Activated naive CD4-positive, alpha-beta T cell treated with anti-CD3 and anti-CD28 coated beads for 36 hours (primary cell): ENCODE measurements around the gene BGLAP. TPM values are rescaled to one million over a fixed set of nuclear protein-coding genes. Genes with fewer than 3 reads are reported as not detected.
"Not testable (repeated sequence)": the region's sequence is repeated elsewhere in the genome, so short reads cannot be mapped to it uniquely, and the experiment has no call there.

Experiments used
- CTCF ChIA-PET: fragments of 350-600 bp; sonication (Branson Sonifier 250); formaldehyde crosslinking; loops from one replicate; lab custom pipeline; 2021; ENCODE audit warnings: antibody characterized with exemption; lab: Charles Lee
- DNase-seq: peaks from one replicate; pipeline ENCODE4 v3.0.0-alpha.2; 2020
- H3K27ac Mint-ChIP-seq: one replicate; pipeline ENCODE4 v1.8.0; 2021; ENCODE audit warnings: mild to moderate bottlenecking, mixed read lengths
- H3K27me3 Mint-ChIP-seq: one replicate; pipeline ENCODE4 v1.8.0; 2021; ENCODE audit warnings: low read depth, mixed read lengths
- H3K36me3 Mint-ChIP-seq: one replicate; pipeline ENCODE4 v1.8.0; 2021; ENCODE audit warnings: low read depth, mixed read lengths
- H3K4me1 Mint-ChIP-seq: one replicate; pipeline ENCODE4 v1.8.0; 2021; ENCODE audit warnings: low read depth, mixed read lengths
- H3K4me3 Mint-ChIP-seq: one replicate; pipeline ENCODE4 v1.8.0; 2021; ENCODE audit warnings: mild to moderate bottlenecking, moderate library complexity, mixed read lengths
- H3K9me3 Mint-ChIP-seq: one replicate; pipeline ENCODE4 v1.8.0; 2021; ENCODE audit warnings: mixed read lengths
- intact Hi-C: fragments of 100-400 bp; cut with micrococcal nuclease; formaldehyde crosslinking; loops from one replicate; pipeline ENCODE4 v1.15.1; 2023
- total RNA-seq, 2 experiments: library from RNA; stranded (reverse); gene quantifications; one replicate each; pipeline ENCODE4 v1.2.3, GENCODE V29; 2021

BGLAP gene
- total RNA-seq, 2 experiments from 2014 or later: 3.4 to 4.0 TPM

GRCh38 chr1:156212833-156213643 is 28.9 kb upstream of the BGLAP start, which contains the start of gene PMF1:
TSS of gene PMF1 (plus strand) at chr1:156213007. CDS start at chr1:156213016, 9 bp downstream.
- DNase-seq: peak; percentile 99
- CTCF ChIA-PET: interaction anchor here (0.6 to 6.7 kb wide), 11 partner anchors 9 to 259 kb away, joined by 3 to 54 read pairs (median 5); partner anchors contain the start of gene SLC25A44
- H3K27ac Mint-ChIP-seq: peak within 1 kb of the TSS; percentile 97
- H3K4me1 Mint-ChIP-seq: peaks cover 46% of the 10 kb centered on the region
- H3K36me3 Mint-ChIP-seq: peaks cover 58% of the 10 kb centered on the region
- H3K9me3 Mint-ChIP-seq: no peaks in the 10 kb centered on the region
- intact Hi-C loops: loop anchor here (1.0 to 5.0 kb wide), 4 partner anchors 10 to 236 kb away; partner anchors contain the start of gene ARHGEF2
- no peaks in the 10 kb centered on the region for H3K27me3 Mint-ChIP-seq
- H3K4me3 Mint-ChIP-seq: peak within 1 kb of the TSS; percentile 79

GRCh38 chr1:156213644-156213966 is 28.4 kb upstream of the BGLAP start:
- Mint-ChIP-seq H3K4me3 (peak overlapping the region; percentile 79), H3K27me3 (no peaks in the 10 kb centered on the region), H3K36me3 (peaks cover 61% of the 10 kb centered on the region), H3K9me3 (no peaks in the 10 kb centered on the region), H3K4me1 (peaks cover 51% of the 10 kb centered on the region), H3K27ac (peak overlapping the region; percentile 97)
- CTCF ChIA-PET: interaction anchor here (0.6 to 6.7 kb wide), 7 partner anchors 11 to 156 kb away, joined by 3 to 54 read pairs (median 5); partner anchors contain the start of gene SLC25A44
- DNase-seq: no peak
- intact Hi-C loops: loop anchor here (1.0 to 5.0 kb wide), 3 partner anchors 10 to 236 kb away; partner anchors contain the start of gene ARHGEF2

DNA sequence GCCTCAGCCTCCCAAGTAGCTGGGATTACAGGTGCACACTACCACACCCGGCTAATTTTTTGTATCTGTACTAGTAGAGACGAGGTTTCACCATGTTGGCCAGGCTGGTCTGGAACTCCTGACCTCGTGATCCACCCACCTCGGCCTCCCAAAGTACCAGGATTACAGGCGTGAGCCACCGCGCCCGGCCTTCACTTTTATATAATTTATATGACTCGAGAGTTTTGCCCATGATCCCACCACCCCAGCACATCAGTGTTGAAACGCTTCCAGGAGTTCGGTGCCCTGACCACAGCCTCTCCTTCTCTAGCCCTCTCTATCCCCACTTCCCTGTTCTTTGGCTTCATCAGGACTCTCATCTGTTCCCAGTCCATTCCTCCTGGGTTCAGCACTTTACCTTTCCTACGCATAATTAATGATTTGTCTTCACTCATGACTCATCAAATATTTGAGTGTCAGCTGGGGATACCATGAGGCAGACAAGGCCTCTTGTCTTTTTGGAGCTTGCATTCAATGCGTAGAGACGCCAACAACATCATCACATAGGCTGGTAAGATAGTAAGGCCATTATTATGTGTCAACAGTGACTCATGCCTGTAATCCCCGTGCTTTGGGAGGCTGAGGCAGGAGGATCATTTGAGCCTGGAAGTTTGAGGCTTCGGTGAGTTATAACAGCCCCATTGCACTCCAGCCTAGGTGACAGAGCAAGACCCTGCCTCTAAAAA is 27.8 kb upstream of the BGLAP start:
- H3K9me3 Mint-ChIP-seq: peaks cover 1% of the 10 kb centered on the region
- H3K4me1 Mint-ChIP-seq: peaks cover 51% of the 10 kb centered on the region
- peak overlapping the region; percentile 97 for H3K27ac Mint-ChIP-seq
- H3K36me3 Mint-ChIP-seq: peaks cover 59% of the 10 kb centered on the region
- peak overlapping the region; percentile 79 for H3K4me3 Mint-ChIP-seq
- intact Hi-C loops: loop anchor here (5.0 kb wide), 1 partner anchor 237 kb away; the partner anchor contains the start of gene ARHGEF2
- H3K27me3 Mint-ChIP-seq: no peaks in the 10 kb centered on the region
- CTCF ChIA-PET: interaction anchor here (0.6 to 6.7 kb wide), 6 partner anchors 11 to 1068 kb away, joined by 3 to 54 read pairs (median 5); partner anchors contain the start of gene SLC25A44
- peak; percentile 74 for DNase-seq

- DNase-seq, H3K4me3 Mint-ChIP-seq, intact Hi-C loops, CTCF ChIA-PET, H3K9me3 Mint-ChIP-seq, H3K27me3 Mint-ChIP-seq: not testable (repeated sequence)
- peaks cover 66% of the 10 kb centered on the region for H3K36me3 Mint-ChIP-seq
- H3K4me1 Mint-ChIP-seq: peaks cover 71% of the 10 kb centered on the region
- H3K27ac Mint-ChIP-seq: peak overlapping the region; percentile 100
Measured at GRCh38 chr1:156216361-156217086, 25.5 kb upstream of the BGLAP start.

DNA sequence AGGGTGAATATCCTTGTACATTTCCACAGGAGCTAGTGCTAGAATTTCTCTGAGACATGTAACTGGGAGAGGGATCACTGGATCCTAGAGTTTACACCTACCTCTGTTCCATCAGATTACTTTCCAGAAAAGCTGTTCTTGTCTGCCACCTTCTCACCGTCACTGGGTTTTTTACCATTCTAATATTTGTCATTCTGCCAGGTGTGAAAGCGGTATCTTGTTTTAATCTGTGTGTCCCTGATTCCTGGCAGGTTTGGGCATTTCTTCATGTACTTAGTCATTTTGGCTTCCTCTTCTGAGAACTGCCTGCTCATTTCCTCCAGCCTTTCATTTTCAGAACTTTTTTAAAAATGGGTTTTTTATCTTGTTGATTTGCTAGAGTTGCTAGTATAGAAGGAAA is 24.1 kb upstream of the BGLAP start:
- peak; percentile 79 for DNase-seq
- CTCF ChIA-PET: interaction anchor here (0.7 to 1.3 kb wide), 9 partner anchors 8 to 118 kb away, joined by 3 to 8 read pairs (median 4); partner anchors contain the start of gene SLC25A44
- Mint-ChIP-seq H3K4me1 (peaks cover 72% of the 10 kb centered on the region), H3K27me3 (no peaks in the 10 kb centered on the region), H3K27ac (peak overlapping the region; percentile 100), H3K9me3 (peaks cover 3% of the 10 kb centered on the region), H3K4me3 (peak overlapping the region; percentile 65), H3K36me3 (peaks cover 69% of the 10 kb centered on the region)
- intact Hi-C loops: loop anchor here (1.0 kb wide), 7 partner anchors 8 to 121 kb away; partner anchors contain the start of gene SLC25A44

GRCh38 chr1:156220226-156220625 is 21.8 kb upstream of the BGLAP start:
- intact Hi-C loops: loop anchor here (10.0 kb wide), 1 partner anchor 275 kb away; the partner anchor contains the start of gene RXFP4
- Mint-ChIP-seq H3K4me1 (peaks cover 82% of the 10 kb centered on the region), H3K36me3 (peaks cover 61% of the 10 kb centered on the region), H3K27ac (peak overlapping the region; percentile 100), H3K4me3 (peak overlapping the region; percentile 13), H3K27me3 (no peaks in the 10 kb centered on the region), H3K9me3 (peaks cover 3% of the 10 kb centered on the region)
- CTCF ChIA-PET: interaction anchor here (8.7 kb wide), 1 partner anchor 74 kb away, joined by 244 read pairs; no protein-coding TSS in a partner anchor
- no peak for DNase-seq

- DNase-seq: no peak
- Mint-ChIP-seq H3K27me3 (no peaks in the 10 kb centered on the region), H3K4me3 (peak overlapping the region; percentile 82), H3K9me3 (peaks cover 3% of the 10 kb centered on the region), H3K4me1 (peaks cover 85% of the 10 kb centered on the region), H3K27ac (peak overlapping the region; percentile 100), H3K36me3 (peaks cover 63% of the 10 kb centered on the region)
- CTCF ChIA-PET: interaction anchor here (0.9 to 8.7 kb wide), 4 partner anchors 9 to 125 kb away, joined by 3 to 244 read pairs (median 4); partner anchors contain the start of genes PMF1 and SMG5
- intact Hi-C loops: loop anchor here (10.0 kb wide), 1 partner anchor 277 kb away; the partner anchor contains the start of gene RXFP4
Measured at GRCh38 chr1:156221986-156222692, 19.8 kb upstream of the BGLAP start.

DNA sequence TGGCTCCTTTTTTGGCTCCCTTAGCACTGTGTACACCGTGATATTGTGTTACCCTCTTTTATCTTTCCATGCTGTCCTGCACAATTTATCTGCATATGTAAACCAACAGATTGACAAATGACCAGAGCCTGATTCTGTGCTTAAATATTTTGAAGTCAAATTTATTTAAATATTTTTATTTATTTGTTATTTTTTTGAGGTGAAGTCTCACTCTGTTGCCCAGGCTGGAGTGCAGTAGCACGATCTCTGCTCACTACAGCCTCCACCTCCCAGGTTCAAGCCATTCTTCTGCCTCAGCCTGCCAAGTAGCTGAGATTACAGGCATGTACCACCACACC is 16.3 kb upstream of the BGLAP start:
- H3K36me3 Mint-ChIP-seq: peaks cover 60% of the 10 kb centered on the region
- no peak for DNase-seq
- no peaks in the 10 kb centered on the region for H3K9me3 Mint-ChIP-seq
- H3K4me3 Mint-ChIP-seq: peak overlapping the region; percentile 45
- CTCF ChIA-PET: interaction anchor here (0.7 to 8.7 kb wide), 20 partner anchors 8 to 146 kb away, joined by 3 to 244 read pairs (median 6); partner anchors contain the start of genes PMF1, SLC25A44 and SMG5
- H3K27me3 Mint-ChIP-seq: no peaks in the 10 kb centered on the region
- peak overlapping the region; percentile 100 for H3K27ac Mint-ChIP-seq
- intact Hi-C loops: loop anchor here (1.0 to 10.0 kb wide), 8 partner anchors 7 to 281 kb away; partner anchors contain the start of genes RXFP4, SMG5 and TMEM79
- H3K4me1 Mint-ChIP-seq: peaks cover 62% of the 10 kb centered on the region

DNA sequence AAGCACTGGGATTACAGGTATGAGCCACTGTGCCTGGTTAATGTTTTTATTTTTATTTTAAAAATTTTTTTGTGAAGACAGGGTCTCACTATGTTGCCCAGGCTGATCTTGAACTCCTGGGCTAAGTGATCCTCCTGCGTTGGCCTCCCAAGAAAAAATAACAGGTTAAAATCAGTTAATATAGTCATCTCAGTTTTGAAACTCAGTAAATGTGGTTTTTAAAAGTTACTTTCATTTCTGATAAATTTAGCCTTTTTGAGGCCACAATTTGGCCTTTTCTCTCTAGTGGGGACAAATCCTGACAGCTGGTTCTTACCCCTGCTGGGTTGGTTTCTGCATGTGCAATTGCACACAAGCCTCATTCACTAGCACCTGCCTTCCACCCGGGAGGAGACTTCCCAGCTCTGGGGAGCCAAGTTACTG is 15.9 kb upstream of the BGLAP start:
- H3K36me3 Mint-ChIP-seq: peaks cover 57% of the 10 kb centered on the region
- no peaks in the 10 kb centered on the region for H3K27me3 Mint-ChIP-seq
- peak; percentile 59 for DNase-seq
- peaks cover 59% of the 10 kb centered on the region for H3K4me1 Mint-ChIP-seq
- peak overlapping the region; percentile 100 for H3K27ac Mint-ChIP-seq
- no peaks in the 10 kb centered on the region for H3K9me3 Mint-ChIP-seq
- CTCF ChIA-PET: interaction anchor here (0.7 to 8.7 kb wide), 14 partner anchors 8 to 130 kb away, joined by 3 to 244 read pairs (median 6); partner anchors contain the start of genes PMF1, SLC25A44 and SMG5
- intact Hi-C loops: loop anchor here (1.0 to 10.0 kb wide), 5 partner anchors 8 to 281 kb away; partner anchors contain the start of genes RXFP4, SMG5 and TMEM79
- H3K4me3 Mint-ChIP-seq: no peak overlapping the region

- Mint-ChIP-seq H3K27me3 (no peaks in the 10 kb centered on the region), H3K27ac (peak overlapping the region; percentile 100), H3K9me3 (no peaks in the 10 kb centered on the region), H3K4me3 (no peak overlapping the region), H3K36me3 (peaks cover 55% of the 10 kb centered on the region), H3K4me1 (peaks cover 52% of the 10 kb centered on the region)
- CTCF ChIA-PET: interaction anchor here (0.7 to 8.7 kb wide), 9 partner anchors 9 to 97 kb away, joined by 3 to 244 read pairs (median 10); partner anchors contain the start of genes PMF1, SLC25A44 and SMG5
- no peak for DNase-seq
- intact Hi-C loops: loop anchor here (1.0 to 10.0 kb wide), 5 partner anchors 8 to 282 kb away; partner anchors contain the start of genes RXFP4, SMG5 and TMEM79
Measured at GRCh38 chr1:156226782-156227181, 15.2 kb upstream of the BGLAP start.
